HG02885 (cell line): ENCODE results near the gene DDO.
"Not testable (repeated sequence)": the region's sequence is repeated elsewhere in the genome, so short reads cannot be mapped to it uniquely, and the experiment has no call there.

ENCODE experiments used
- ATAC-seq: cut with Tn5 transposase; IDR thresholded peaks from one replicate; pipeline ENCODE4 v1.9.1; 2021; ENCODE audit warnings: mild to moderate bottlenecking; ENCODE audit not compliant: unreplicated experiment, poor library complexity

The DDO gene

GRCh38 chr6:110351546-110351945, 63.8 kb downstream of the DDO start:
- no peak for ATAC-seq

DNA sequence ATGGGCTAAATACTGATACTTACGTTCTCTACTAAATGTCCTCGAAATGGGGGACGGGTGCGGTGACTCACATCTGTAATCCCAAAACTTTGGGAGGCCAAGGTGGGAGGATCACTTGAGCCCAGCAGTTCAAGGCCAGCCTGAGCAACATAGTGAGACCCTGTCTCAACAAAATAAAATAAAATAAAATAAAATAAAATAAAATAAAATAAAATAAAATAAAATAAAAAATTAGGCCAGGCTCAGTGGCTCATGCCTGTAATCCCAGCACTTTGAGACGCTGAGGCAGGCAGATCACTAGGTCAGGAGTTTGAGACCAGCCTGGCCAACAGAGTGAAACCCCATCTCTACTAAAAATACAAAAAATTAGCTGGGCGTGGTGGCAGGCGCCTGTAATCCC, 64.8 kb downstream of the DDO start:
- not testable (repeated sequence) for ATAC-seq

DNA sequence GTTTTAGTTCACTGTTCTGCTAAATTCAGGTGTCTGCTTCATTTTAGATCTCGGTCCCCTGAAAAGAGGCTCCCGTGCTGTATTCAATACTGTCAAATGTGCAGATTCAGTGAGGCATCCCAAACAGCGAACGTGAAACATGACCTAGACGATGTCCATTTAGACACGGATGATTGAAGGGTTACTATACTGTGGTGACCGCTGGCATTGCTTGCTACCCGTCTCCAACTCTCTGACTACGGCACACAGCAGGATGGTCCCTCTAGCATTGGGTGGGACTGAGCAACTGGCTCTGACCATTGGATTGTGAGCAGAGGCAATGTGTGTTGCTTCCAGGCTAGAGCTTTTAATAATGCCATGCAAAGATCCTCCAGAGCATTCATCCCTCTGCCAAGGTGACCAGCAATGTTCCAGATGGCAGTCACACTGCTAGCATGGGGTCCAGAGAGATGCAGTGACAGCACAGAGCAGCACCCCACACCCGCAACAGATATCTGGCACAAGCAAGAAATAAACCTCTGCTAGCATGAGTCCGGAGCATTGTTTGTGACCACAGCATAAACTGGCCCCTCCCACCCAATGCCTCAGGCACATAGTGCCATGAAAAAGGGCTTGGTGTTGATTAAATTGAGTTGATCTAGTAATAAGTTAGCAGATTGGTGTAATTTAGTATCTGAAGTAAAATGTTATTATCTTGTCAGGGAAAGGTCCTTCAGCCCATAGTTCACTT, 66.2 kb downstream of the DDO start:
- ATAC-seq, result no peak

GRCh38 chr6:110345025-110345424, 70.3 kb downstream of the DDO start:
- ATAC-seq, result no peak

GRCh38 chr6:110342759-110343158, 72.6 kb downstream of the DDO start:
- ATAC-seq, result no peak
